Measurements from ENCODE around the gene BICDL2. TPM values are rescaled to one million over a fixed set of nuclear protein-coding genes. Genes with fewer than 3 reads are reported as not detected.

The BICDL2 gene
- total RNA-seq, 3 donors from 2014 or later, result 31.5 to 50.1 TPM; not detected in 1

DNA sequence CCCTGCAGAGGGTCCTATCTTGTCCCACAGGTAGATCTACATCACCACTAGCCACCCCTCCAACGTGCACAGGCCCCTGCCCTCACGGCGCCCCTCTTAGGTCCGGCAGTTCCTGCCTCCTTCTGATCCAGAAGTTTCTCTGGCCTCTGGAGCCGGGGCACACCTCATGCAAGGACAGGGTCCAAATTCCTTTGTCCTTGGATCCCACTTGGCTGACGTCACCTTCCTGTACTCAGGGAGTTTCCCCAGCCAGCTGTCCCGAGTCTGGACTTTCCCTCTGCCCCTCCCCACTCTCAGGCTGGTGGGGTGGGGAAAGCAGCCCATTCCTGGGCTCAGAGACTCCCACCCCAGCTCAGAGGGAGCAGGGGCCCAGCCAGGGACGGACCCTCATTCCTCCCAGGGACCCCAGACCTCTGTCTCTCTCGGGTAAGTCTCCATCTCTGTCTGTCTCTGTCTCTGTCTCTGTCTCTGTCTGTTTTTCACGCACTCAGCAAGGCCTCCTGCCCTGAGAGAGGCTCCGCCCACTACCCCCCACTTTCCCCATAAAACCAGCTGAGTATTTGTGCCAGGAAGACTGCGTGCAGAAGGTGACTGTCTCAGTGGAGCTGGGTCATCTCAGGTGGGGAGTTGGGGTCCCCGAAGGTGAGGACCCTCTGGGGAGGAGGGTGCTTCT, 28.5 kb upstream of the BICDL2 start, which contains the start of gene IL32:
Gene IL32, plus strand, starts transcription at position 572 of the 673 bp plus-strand sequence. CDS start 172 bp downstream, outside the sequence.
- Histone ChIP-seq H3K27ac (peak within 1 kb of the TSS; percentile 17 to 53), H3K4me1 (no peaks in the 10 kb centered on the region), H3K4me3 (peak within 1 kb of the TSS; percentile 27 to 46 (median 35)), H3K9me3 (no peaks in the 10 kb centered on the region), H3K36me3 (no peaks in the 10 kb centered on the region), H3K27me3 (no peaks in the 10 kb centered on the region)
- intact Hi-C loops (cut with DNase I; ENCODE audit: low total_unique reads), result no loop called here
- TF ChIP-seq, protein P1, sequence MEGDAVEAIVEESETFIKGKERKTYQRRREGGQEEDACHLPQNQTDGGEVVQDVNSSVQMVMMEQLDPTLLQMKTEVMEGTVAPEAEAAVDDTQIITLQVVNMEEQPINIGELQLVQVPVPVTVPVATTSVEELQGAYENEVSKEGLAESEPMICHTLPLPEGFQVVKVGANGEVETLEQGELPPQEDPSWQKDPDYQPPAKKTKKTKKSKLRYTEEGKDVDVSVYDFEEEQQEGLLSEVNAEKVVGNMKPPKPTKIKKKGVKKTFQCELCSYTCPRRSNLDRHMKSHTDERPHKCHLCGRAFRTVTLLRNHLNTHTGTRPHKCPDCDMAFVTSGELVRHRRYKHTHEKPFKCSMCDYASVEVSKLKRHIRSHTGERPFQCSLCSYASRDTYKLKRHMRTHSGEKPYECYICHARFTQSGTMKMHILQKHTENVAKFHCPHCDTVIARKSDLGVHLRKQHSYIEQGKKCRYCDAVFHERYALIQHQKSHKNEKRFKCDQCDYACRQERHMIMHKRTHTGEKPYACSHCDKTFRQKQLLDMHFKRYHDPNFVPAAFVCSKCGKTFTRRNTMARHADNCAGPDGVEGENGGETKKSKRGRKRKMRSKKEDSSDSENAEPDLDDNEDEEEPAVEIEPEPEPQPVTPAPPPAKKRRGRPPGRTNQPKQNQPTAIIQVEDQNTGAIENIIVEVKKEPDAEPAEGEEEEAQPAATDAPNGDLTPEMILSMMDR (IDR thresholded peaks at IDR 0.05), result no peak
- TF ChIP-seq POLR2AphosphoS5 (IDR thresholded peaks at IDR 0.05), result no peak
- no peak for TF ChIP-seq POLR2A (IDR thresholded peaks at IDR 0.05)
- no peak for DNase-seq (ENCODE audit: low spot score in 2 of 2)

DNA sequence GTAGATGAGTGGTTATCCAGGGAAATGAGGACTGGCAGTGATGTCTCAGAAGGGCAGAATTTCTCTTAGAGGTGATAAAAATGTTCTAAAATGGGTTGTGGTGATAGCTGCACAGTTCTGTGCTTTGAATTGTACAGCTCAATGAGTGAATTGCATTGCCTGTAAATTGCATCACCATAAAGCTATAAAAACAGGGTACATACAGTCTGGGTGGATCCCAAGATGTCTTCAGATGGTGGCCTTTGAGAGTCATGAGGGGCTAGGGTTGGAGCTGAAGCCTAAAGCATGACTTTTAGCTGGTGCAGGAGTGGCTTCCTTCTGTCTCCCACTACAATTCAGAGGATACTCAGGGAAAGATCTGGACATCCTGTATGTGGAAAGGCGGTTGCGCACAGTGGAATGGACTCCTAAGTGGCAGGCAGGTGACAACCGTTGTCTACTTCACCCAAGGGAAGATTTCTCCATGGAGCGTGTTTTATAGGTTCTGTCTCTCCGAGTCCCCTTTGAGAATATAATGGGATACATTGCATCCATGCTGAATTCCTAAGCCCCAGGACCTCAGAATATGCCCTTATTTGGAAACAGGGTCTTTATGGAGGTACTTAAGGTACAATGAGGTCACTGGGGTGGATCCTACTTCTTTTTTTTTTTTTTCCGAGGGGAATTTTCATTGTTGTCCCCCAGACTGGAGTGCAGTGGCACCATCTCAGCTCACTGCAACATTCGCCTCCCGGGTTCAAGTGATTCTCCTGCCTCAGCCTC, 27.1 kb upstream of the BICDL2 start:
- H3K9me3 ChIP-seq, result no peaks in the 10 kb centered on the region
- H3K4me3 ChIP-seq, result no peak overlapping the region
- no peaks in the 10 kb centered on the region for H3K4me1 ChIP-seq
- H3K36me3 ChIP-seq, result no peaks in the 10 kb centered on the region
- intact Hi-C loops (cut with DNase I; ENCODE audit: low total_unique reads), result no loop called here
- no peaks in the 10 kb centered on the region for H3K27me3 ChIP-seq
- no peak overlapping the region for H3K27ac ChIP-seq
- DNase-seq (ENCODE audit: low spot score in 2 of 2), result no peak
- TF ChIP-seq POLR2A (IDR thresholded peaks at IDR 0.05) (no peak), POLR2AphosphoS5 (IDR thresholded peaks at IDR 0.05) (no peak)
- TF ChIP-seq, protein P1 (IDR thresholded peaks at IDR 0.05), result no peak

DNA sequence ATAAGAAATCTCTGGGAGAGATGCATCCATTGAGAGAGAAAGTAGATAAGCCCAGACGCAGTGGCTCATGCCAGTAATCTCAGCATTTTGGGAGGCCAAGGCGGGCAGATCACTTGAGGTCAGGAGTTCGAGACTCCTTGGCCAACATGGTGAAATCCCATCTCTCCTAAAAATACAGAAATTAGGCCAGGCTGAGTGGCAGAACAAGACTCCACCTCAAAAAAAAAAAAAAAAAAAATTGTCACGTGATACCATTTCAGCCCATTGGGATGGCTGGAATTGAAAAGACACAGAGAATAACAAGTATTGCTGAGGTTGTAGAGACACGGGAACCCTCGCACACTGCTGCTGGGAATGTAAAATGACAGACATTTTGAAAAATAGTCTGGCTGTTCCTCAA, 25.8 kb upstream of the BICDL2 start:
- intact Hi-C loops (cut with DNase I; ENCODE audit: low total_unique reads), result no loop called here
- Histone ChIP-seq H3K9me3 (no peaks in the 10 kb centered on the region), H3K36me3 (no peaks in the 10 kb centered on the region), H3K4me3 (no peak overlapping the region), H3K27me3 (no peaks in the 10 kb centered on the region), H3K27ac (no peak overlapping the region), H3K4me1 (no peaks in the 10 kb centered on the region)
- DNase-seq (ENCODE audit: low spot score in 2 of 2), result no peak
- TF ChIP-seq POLR2AphosphoS5 (IDR thresholded peaks at IDR 0.05) (no peak), POLR2A (IDR thresholded peaks at IDR 0.05) (no peak)
- TF ChIP-seq, protein P1 (IDR thresholded peaks at IDR 0.05), result no peak

DNA sequence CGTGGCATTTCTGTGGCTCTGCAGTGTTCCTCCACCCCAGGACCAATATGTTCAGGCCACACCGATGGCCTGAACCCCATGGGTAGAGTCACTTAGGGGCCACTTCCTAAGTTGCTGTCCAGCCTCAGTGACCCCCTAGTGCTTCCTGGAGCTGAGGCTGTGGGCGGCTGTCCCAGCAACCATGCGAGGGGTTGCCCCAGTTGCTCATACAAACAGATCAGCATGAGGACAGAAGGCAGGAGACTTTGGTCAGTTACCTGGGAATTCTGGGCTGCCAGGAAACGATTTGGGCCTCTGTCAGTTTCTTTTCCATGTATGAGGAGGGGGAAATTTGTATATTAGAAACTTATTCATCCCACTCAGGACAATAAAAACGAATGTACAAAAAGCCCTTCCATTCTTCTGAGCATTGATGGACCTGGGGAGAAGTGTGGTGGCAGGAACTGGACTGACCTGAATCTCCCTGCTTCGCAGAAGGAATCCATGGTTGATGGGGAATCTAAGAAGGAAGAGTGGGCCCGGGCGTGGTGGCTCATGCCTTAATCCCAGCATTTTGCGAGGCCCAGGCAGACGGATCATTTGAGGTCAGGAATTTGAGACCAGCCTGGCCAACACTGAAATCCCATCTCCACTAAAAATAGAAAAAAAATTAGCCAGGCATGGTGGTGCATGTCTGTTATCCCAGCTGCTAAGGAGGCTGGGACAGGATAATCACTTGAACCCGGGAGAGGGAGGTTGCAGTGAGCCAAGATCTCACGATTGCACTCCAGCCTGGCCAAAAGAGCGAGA, 23.8 kb upstream of the BICDL2 start:
- no peaks in the 10 kb centered on the region for H3K27me3 ChIP-seq
- peak overlapping the region in 1 of 2 donors; percentile 80 for H3K27ac ChIP-seq
- no peak for DNase-seq (ENCODE audit: low spot score in 2 of 2)
- H3K4me1 ChIP-seq, result no peaks in the 10 kb centered on the region
- no peaks in the 10 kb centered on the region for H3K9me3 ChIP-seq
- no peaks in the 10 kb centered on the region for H3K36me3 ChIP-seq
- intact Hi-C loops (cut with DNase I; ENCODE audit: low total_unique reads), result no loop called here
- TF ChIP-seq, protein P1 (IDR thresholded peaks at IDR 0.05), result no peak
- TF ChIP-seq POLR2A (IDR thresholded peaks at IDR 0.05), result no peak
- no peak for TF ChIP-seq POLR2AphosphoS5 (IDR thresholded peaks at IDR 0.05)
- H3K4me3 ChIP-seq, result no peak overlapping the region

All from breast epithelium (tissue), 4 donors.